ENCODE measurements around the gene UBE2D4.

Gene UBE2D4

DNA sequence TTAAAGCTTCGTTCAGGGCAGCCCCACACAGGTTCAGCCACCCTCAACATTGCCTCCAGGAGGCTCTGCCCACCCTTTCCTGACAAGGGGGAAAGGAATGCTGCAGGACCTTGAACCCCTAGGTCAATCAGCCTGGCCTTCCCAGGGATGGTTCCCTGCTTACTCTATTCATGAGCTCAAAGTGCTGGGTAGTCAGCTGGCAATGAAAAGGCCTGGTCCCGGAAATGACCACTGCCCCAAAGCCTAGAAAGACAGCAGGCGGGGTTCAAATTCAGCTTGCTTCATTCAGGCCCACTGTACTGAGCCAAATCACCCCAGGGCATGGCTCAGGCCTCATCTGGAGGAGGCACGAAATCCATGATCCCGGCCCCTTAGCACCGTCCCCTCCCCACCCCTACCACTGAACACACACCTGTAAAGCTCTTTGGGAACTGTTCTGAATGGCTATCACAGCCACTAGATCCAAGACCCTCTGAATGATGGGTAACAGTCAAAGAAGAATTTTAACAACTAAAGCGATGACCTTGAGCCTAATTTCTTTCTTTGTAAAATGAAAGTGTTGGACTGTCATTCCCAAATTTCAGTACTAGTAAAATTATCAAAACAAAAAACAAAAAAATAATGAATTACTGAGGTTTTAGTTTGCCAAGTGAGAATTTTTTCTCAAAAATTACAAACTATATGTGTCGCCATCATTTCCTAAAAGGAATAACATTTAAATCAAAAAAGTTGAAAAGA lies 20.9 kb upstream of the UBE2D4 start:
- in situ Hi-C loops (cut with HindIII; ENCODE audit: low pct_ligation_motif_present, low pct_unique_long_range_greater_than_20kb, low sequenced_read_pairs) = no loop called here
- peak; percentile 54 for DNase-seq

DNA sequence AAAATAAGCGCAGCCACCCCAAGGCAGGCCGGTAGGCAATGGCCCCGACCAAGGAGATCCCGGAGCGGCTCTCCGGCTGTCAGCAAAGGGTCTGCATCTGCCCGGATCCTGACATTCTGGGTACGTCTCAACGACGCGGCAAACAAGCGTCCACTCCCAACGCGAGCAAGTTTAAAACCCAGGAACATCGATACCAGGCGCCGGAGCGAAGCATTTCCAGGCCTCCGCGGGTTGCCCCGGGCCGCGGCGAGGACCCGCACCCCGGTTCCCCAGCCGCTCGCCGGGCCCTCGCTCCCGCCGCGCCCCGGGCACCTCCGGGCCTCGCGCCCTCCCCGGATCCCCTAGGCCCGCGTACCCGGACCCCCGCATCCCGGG lies 20.3 kb upstream of the UBE2D4 start:
- peak; percentile 56 for DNase-seq
- in situ Hi-C loops (cut with HindIII; ENCODE audit: low pct_ligation_motif_present, low pct_unique_long_range_greater_than_20kb, low sequenced_read_pairs) = no loop called here

DNA sequence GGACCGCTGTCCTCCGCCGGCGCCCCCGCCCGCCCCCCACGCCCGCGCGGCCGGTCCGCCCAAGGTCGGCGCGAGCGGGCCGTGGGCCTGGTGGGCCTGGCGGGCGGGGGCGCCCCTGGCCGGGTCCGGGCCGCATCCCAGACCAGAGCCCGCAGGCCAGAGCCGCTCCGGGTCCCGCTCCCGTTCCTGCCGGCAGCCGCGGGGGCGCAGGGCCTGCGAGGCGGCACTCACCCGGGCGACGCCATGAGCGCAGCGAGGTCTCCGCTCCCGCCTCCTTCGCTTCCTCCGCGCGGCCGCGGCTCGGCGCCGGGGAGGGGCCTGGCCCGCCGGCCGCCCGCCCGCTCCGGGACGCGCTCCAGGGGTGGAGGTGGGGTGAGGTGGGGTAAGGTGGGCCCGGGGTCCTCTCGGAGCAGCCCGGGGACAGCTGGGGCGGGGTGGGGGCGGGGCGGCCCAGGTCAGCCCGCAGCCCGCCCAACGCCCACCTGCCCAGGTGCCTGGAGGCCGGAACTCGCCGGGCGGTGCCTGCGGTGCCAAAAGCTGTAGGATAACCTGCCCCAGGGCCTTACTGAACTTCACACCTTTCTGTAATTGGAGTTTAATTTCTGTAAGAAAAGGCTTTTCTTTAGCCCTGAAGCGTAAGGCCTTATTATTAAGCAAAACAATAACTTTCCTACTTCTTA lies 19.8 kb upstream of the UBE2D4 start, which contains the start of gene URGCP:
Gene URGCP (minus strand): TSS at position 266 of the 680 bp plus-strand sequence. CDS start 21 bp downstream, at position 245.
- DNase-seq = peak; percentile 65
- in situ Hi-C loops (cut with HindIII; ENCODE audit: low pct_ligation_motif_present, low pct_unique_long_range_greater_than_20kb, low sequenced_read_pairs) = no loop called here

DNA sequence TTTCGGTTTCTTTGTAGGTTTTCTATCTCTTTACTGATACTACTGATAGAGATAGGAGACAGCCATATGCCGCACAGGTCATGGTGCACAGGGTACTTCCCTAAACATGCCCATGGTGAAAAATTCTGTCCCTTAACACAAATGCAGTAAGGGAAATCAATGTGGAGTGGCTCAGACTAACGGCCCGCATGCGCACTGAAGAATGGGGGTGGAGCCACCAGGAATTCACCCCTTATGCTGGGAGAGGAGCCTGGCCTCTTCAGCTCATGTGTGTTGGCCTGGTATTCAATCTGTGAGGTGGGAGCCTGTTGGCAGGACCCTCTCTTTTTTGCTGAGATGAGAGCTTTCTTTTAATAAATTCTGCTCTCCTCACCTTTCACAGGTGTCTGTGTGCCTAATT lies 11.4 kb upstream of the UBE2D4 start:
- no peak for DNase-seq
- in situ Hi-C loops (cut with HindIII; ENCODE audit: low pct_ligation_motif_present, low pct_unique_long_range_greater_than_20kb, low sequenced_read_pairs) = no loop called here

DNA sequence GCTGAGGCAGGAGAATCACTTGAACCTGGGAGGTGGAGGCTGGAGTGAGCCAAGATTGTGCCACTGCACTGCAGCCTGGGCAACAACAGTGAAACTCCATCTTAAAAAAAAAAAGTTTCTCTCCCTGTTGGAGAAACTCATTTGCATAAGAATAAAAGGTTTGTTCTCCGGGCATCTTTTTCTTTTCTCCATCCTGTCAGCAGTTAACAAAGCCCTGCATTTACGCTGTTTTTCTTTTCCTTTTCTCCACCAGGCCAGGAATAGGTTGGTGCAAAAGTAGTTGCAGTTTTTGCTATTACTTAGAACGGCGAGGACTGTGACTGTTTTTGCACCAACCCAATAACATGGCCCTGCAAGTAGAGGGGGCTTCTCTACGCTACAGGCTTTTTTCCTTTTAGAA lies 10.3 kb upstream of the UBE2D4 start:
- in situ Hi-C loops (cut with HindIII; ENCODE audit: low pct_ligation_motif_present, low pct_unique_long_range_greater_than_20kb, low sequenced_read_pairs) = no loop called here
- no peak for DNase-seq

DNA sequence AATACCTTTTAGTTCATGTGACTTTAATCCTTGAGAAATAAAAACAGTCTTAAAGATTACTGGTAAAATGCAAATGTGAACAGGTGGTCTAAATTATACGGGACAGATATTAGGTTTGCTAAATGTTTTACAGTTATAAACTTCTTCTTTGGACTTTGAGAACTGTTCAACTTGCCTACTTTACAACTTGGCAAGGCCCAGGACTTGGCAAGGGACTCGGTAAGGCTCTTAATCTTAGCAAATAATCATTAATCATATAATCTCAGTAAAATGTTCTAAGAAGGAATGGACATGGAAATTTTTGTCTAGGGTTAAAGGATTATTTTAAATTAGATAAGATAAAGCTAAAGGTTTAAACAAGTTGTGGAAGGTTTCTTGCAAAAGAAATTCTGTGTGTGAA lies 4.8 kb upstream of the UBE2D4 start:
- no peak for DNase-seq
- in situ Hi-C loops (cut with HindIII; ENCODE audit: low pct_ligation_motif_present, low pct_unique_long_range_greater_than_20kb, low sequenced_read_pairs) = no loop called here

DNA sequence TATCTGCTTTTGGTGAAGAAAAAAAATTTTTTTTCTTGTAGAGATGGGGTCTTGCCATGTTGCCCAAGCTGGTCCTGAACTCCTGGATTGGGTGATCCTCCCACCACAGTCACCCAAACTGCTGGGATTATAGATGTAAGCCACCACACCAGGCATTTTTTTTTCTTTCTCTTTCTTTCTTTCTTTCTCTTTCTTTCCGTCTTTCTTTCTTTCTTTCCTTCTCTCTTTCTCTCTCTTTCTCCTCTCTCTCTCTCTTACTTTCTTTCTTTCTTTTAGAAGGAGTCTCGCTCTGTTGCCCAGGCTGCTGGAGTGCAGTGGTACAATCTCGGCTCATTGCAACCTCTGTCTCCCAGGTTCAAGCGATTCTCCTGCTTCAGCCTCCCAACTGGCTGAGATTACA lies 3.5 kb upstream of the UBE2D4 start:
- no peak for DNase-seq
- in situ Hi-C loops (cut with HindIII; ENCODE audit: low pct_ligation_motif_present, low pct_unique_long_range_greater_than_20kb, low sequenced_read_pairs) = no loop called here

DNA sequence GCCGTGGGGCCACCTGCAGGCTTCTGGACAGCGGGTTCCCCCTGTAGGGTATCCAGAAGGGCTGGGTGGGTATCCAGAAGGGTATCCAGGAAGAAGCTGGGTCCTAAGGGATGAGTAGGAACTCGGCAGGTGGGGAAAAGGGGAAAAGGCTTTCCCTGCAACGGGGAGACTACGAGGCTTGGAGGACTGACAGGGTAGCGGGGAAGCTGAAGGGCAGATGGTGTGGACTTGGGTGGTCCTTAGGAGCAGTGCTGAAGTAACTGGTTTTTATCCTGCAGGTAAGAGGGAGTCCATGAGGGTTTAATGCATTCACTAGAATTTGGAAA lies 525 bp downstream of the UBE2D4 start:
- DNase-seq = no peak
- in situ Hi-C loops (cut with HindIII; ENCODE audit: low pct_ligation_motif_present, low pct_unique_long_range_greater_than_20kb, low sequenced_read_pairs) = no loop called here

DNA sequence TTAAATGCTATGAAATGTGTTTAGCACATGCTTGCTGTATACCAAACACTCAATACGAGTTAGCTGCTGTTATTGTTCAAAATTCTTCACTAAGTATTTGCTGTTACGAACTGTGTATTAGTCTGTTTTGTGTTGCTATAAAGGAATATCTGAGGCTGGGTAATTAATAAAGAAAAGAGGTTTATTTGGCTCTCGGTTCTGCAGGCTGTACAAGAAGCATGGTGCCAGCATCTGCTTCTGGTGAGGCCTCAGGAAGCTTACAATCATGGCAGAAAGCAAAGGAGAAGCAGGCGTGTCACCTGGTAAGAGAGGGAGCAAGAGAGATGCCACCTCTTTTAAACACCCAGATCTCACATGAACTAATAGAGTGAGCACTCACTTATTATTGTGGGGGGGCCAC lies 1.6 kb downstream of the UBE2D4 start:
- no peak for DNase-seq
- in situ Hi-C loops (cut with HindIII; ENCODE audit: low pct_ligation_motif_present, low pct_unique_long_range_greater_than_20kb, low sequenced_read_pairs) = no loop called here

DNA sequence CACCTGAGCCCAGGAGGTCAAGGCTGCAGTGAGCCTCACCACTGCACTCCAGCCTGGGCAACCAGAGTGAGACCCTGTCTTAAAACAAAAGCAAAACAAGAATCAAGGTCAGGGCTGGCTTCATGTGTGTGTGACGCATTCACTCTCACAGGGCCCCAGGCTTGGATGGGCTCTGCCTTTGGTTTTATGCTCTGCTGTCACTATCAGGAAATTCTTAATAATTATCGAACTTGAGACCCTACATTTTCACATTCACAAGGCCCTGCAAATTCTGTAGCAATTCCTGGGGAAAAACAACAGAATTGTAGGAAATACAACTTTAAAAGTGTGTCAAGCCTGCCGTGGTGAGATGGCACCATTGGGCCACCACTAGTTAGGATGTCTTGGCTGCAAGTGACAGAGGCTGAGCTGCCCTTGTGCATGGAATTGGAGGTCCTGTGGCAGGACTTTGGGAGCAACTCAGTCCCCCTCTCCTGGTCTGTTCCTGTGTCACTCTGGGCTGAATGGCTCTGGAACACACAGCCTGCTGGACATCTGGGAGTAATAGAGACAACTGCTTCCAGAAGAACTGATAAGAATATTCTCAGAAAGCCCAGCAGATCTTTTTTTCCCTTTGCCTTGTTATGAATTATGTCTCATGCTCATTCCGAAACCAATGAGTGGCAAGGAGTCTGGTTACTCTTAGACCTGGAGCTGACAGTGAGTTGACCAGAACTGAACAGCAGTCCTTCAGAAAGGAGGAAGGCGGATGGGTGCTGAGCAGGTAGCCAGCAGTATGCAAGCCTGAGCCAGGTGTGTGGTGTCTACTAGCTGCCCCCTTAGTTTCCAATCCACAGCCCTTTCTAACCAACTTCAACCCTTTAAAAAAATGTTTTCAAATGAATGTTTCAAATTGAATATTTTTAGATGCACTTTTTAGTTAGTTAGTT lies 3.6 kb downstream of the UBE2D4 start:
- DNase-seq = no peak
- in situ Hi-C loops (cut with HindIII; ENCODE audit: low pct_ligation_motif_present, low pct_unique_long_range_greater_than_20kb, low sequenced_read_pairs) = no loop called here

DNA sequence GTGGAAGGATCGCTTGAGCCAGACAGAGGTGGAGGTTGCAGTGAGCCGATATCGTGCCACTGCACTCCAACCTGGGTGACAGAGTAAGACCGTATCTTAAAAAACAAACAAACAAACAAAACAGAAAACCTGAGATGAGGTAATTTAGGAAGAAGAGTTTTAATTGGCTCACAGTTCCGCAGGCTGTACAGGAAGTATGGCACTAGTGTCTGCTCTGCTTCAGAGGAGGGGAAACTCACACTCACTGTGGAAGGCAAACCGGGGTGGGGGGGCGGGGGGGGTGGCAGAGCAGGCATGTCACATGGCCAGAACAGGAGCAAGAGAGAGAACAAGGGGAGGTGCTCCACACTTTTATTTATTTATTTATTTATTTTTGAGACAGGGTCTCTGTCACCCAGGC lies 5.1 kb downstream of the UBE2D4 start:
- DNase-seq = no peak
- in situ Hi-C loops (cut with HindIII; ENCODE audit: low pct_ligation_motif_present, low pct_unique_long_range_greater_than_20kb, low sequenced_read_pairs) = no loop called here

DNA sequence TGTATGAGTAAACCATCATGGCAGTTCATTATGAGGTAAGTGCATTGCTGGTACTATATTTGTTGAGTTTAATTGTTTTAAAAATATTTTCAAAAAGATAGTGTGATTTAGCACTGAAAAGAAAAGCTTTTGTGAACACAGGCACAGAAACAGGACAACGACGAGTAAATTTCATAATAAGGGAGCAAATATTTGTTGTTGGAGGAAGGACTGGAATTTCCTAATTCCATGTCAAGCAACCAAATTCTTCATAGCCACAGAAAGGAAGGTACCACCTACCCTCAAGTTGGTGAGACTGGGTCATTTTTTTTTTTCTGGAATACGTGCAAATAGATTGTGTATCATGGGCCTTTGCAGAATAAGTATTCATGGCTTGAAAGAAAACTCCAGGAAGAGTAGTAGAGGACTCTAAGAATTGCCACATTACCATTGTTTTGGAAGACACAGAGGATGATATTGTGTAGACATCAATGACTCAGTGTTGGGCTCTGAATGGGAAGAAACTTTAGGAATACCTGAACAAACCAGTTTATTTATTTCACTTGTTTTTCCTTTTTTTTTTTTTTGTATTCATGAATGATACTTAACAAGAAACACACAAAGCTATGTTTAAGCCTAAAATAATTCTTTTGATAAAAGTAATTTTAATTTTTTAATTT lies 7.8 kb downstream of the UBE2D4 start:
- DNase-seq = no peak
- in situ Hi-C loops (cut with HindIII; ENCODE audit: low pct_ligation_motif_present, low pct_unique_long_range_greater_than_20kb, low sequenced_read_pairs) = no loop called here

DNA sequence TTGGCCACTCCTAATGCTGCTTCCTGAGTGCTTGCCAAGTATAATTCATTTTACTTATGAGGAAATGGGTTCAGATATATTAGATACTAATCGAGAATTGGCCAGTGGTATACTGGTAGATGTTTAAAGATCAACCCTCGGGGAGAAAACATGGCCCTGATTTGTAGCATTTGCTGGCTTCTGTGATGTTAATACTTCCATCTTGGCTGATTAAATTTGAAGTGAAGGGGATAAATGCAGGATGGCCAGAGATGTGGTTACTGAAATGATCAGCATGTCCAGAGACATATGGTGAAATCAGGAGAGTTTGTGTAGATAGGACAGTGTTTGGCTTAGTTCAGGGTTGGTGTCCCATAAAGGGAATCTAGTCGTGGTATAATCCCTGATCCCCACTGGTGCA lies 11.2 kb downstream of the UBE2D4 start:
- DNase-seq = no peak
- in situ Hi-C loops (cut with HindIII; ENCODE audit: low pct_ligation_motif_present, low pct_unique_long_range_greater_than_20kb, low sequenced_read_pairs) = no loop called here

DNA sequence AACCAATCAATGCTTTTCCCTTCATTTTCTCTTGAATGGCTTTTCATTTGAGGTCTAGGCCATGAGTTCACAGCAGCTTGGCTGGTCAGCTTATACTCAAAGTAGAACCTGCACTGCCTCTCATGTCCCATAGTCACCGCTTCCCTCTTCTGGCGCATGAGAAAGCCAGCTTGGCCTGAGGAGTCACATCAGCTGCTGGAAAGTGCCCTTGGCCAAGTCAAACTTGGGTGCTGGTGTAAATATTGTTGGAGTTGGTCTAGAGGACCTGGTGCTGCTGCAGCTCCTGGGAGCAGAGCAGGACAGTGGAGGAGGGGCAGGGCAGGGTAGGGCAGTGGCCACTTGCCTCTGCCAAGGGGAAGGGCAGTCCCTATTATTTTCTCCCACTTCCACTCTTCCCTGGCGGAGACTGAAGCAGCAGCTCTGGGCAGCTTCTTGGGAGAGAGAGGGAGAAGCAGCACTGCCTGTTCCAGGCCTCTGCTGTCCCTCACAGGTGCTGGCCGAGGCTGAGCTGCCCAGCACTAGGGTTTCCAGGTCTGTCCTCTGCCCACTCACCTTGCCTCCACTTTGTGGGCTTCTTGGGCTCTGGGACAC lies 12.8 kb downstream of the UBE2D4 start:
- in situ Hi-C loops (cut with HindIII; ENCODE audit: low pct_ligation_motif_present, low pct_unique_long_range_greater_than_20kb, low sequenced_read_pairs) = no loop called here
- DNase-seq = no peak

DNA sequence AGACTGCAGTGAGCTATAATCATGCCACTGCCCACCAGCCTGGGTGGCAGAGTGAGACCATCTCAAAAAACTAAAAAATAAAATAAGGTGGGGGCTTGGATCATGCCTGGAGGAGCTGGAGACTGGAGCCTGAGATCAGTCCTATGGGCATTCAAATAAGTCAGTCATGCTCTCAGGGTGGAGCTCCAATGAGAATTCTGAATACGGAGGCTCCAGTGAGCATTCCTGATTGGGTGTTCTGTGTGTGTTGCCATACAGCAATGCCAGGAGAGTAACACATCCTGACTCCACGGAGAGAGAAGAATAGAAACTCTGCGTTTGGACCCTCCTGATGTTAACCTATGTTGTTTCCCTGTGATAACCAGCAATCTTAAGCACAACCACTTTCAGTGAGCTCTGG lies 16.0 kb downstream of the UBE2D4 start:
- no peak for DNase-seq
- in situ Hi-C loops (cut with HindIII; ENCODE audit: low pct_ligation_motif_present, low pct_unique_long_range_greater_than_20kb, low sequenced_read_pairs) = no loop called here

DNA sequence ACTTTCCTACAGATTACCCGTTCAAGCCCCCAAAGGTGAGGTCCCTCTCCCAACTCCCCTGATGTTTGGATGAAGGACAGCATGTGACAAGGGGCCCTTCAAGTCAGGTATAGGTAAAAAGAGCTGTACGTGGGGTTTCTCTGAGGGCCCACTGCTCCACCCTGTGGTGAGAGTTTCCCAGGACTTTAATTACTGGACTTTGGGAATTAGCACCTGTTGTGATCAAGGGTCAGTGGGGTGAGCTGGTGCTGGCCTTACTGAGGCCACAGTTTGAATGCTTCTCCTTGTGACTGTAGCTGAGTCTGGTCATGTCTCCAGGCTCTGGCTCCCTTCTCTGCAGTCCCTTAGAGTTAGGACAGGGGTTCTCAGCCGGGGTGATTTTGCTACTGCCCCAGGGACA lies 16.8 kb downstream of the UBE2D4 start:
- in situ Hi-C loops (cut with HindIII; ENCODE audit: low pct_ligation_motif_present, low pct_unique_long_range_greater_than_20kb, low sequenced_read_pairs) = no loop called here
- peak; percentile 9 for DNase-seq

DNA sequence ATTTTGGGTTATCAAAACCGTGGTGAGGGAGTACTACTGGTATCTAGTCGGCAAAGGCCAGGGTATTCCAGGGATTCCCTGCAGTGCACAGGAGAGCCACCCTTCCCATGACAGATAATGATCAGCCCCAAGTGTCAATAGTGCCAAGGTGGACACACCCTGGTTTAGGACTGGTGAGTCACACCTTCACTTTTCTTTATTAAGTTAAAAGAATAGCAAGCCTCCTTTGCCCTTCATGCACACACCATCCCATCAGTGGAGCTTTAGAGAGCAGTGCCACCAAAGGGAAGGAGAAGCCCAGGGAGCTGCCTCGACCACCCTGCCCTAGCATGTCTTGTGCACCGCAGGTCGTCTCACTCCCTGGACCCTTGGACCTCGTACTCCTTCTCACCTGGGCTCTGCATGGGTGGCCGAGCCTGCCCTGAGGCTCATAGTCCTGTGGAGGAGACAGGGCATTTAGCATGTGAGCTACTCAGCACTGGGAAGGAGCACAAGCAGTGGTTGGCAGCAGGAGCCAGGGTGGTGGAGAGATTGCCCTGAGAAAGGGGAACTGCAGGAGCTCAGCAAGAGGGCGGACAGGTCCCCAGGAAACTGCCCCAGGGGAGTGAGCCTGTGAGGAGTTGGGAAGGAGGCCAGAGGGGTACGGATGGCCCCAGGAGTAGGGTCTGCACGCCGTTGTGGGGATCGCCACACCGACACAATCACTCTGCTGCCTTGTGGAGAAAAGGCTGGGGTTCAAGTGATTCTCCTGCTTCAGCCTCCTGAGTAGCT lies 17.4 kb downstream of the UBE2D4 start:
- in situ Hi-C loops (cut with HindIII; ENCODE audit: low pct_ligation_motif_present, low pct_unique_long_range_greater_than_20kb, low sequenced_read_pairs) = no loop called here
- DNase-seq = no peak

DNA sequence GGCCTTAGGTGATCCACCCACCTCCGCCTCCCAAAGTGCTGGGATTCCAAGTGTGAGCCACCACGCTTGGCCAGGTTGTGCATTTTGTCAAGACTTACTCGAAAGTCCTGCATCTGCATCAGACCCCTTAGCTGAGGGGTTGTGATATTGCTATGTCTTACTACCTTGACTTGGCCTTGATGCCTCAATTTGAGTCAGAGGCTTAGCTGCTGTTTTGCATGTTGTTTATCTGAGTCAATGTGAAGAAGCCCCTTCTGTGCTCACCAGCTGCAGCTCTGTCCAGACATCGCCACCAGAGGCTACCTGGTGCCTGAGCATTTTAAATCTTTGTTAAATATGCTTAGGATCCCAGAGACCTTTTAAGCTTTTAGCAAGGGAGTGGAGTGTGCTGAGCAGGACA lies 18.1 kb downstream of the UBE2D4 start:
- in situ Hi-C loops (cut with HindIII; ENCODE audit: low pct_ligation_motif_present, low pct_unique_long_range_greater_than_20kb, low sequenced_read_pairs) = no loop called here
- no peak for DNase-seq

All from ACHN (cell line).